HG03571 (cell line): ENCODE data around the gene BRD1.
A peak's percentile ranks its signal among the peaks of the same experiment; 100 is the strongest.
"Not testable (repeated sequence)": the region's sequence is repeated elsewhere in the genome, so short reads cannot be mapped to it uniquely, and the experiment has no call there.

ENCODE experiments used
- ATAC-seq: cut with Tn5 transposase; IDR thresholded peaks from one replicate; pipeline ENCODE4 v1.9.1; 2021; ENCODE audit not compliant: unreplicated experiment

The BRD1 gene

DNA sequence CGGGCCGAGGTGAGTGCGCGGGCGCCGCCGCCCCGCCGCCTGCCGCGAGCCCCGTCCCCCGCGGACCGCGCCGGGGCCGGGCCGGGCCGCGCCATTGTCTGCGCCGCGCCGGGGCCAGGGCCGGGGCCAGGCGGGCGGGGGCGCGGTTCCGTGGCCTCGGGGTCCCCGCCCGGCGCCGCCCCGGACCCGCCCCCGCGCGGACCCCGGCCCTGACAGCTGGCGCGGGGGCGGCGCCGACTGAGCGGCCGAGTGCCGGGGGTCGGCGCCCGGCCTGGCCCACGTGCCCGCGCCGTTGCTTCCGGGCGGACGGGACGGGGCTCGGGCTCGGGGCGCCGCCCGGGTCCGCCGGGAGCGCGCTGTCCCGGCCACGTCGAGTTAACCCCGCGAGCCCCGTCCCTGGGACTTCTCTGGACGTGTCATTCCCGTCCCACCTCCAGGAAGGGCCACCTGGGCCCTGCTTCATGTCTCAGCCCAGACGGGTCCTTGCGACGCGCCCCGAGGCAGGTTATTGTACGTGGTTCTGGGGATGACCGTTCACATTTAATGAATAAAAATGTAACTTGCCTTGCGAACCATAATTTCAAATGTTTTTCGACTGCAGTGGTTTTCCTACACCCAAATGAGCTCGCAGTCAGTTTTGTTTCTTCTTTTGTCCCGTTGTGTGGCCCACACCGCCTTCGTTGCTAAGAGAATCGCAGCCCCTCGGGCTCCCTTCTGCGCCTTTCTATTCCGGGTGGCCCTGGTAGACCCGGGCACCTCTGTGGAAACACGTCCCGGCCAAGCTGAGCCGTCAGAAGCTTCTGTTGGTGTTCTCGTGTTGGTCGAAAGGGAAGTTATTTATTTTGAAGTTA is 26.5 kb upstream of the BRD1 start:
- ATAC-seq = peak; percentile 19

- peak; percentile 72 for ATAC-seq
Measured at GRCh38 chr22:49852898-49853894, 25.5 kb upstream of the BRD1 start, which contains the start of gene ZBED4. Gene ZBED4 (plus strand): TSS chr22:49853844. CDS start chr22:49883663, 29,819 bp downstream.

DNA sequence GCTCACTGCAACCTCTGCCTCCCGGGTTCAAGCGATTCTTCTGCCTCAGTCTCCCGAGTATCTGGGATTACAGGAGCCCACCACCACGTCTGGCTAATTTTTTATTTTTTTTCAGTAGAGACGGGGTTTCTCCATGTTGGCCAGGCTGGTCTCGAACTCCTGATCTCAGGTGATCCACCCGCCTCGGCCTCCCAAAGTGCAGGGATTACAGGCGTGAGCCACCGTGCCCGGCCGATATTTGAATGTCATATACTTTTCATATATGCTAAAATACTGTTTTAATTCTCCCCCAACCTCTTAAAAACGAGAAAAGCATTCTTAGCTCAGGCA is 24.9 kb upstream of the BRD1 start:
- not testable (repeated sequence) for ATAC-seq

GRCh38 chr22:49850959-49851802 is 23.5 kb upstream of the BRD1 start:
- ATAC-seq = no peak

DNA sequence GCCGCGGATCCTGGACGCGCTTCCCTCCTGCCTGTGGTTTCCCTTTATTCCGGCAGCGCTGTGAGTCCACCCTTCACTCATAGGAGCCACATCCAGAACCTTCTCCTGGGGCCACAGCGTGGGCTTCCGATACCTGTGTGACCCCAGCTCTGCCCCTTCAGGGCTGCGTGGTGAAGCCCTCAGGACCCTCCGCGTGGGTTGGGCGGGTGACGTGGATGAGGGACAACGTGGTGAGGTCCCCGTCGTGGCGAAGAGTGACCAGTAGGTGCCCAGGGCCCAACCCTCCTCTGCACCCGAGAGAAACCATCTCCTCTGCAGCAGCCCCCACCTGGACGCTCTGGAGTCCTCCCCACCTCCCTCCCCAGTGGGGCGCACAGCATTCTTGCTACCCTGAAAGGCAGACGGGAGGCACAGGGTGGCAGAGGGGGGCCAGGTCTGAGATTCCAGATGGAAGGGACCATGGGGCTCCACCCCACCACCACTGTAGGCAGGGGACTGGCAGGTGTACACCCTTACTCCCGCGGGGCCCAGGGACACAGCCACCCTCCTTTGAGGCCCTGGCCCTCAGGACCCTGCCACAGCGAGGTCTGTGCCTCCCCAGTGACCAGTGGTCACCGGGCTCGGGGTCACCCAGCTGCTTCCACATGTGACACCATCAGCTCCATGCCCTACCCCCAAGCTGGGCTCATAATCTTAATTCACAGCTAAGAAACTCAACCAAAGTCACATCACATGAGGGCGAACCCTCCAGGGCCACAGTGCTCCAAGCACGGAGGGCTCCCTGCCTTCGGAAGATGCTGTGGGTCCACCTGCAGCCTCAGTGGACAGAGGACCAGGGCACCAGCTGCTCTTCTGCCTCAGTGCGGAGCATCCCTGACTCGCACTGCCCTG is 22.6 kb upstream of the BRD1 start:
- no peak for ATAC-seq

- no peak for ATAC-seq
Measured at GRCh38 chr22:49849161-49850020, 21.7 kb upstream of the BRD1 start.

DNA sequence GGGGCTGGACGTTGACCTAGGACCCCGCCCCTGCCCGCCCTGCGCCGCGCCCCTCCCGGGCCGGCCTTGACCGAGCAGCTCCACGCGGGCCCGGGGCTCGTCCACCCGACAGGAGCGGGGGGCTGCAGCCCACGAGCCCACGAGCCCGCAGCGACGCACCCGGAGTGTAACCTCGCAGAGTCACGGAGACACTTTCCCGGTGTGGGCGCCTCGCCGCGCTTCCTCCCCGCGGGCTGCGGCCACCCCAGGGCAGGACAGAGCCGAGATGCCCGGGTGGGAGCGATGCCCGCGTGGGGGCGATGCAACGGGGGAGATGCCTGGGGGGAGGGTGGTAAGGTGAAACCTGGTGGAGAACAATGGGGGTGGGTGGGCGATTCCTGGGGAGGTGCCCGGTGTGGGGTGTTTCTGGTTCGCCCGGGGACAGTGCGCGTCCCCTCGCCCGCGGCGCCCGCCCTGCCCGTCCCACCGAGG is 21.1 kb upstream of the BRD1 start:
- ATAC-seq = no peak

GRCh38 chr22:49847751-49848689 is 20.3 kb upstream of the BRD1 start:
- ATAC-seq = no peak

DNA sequence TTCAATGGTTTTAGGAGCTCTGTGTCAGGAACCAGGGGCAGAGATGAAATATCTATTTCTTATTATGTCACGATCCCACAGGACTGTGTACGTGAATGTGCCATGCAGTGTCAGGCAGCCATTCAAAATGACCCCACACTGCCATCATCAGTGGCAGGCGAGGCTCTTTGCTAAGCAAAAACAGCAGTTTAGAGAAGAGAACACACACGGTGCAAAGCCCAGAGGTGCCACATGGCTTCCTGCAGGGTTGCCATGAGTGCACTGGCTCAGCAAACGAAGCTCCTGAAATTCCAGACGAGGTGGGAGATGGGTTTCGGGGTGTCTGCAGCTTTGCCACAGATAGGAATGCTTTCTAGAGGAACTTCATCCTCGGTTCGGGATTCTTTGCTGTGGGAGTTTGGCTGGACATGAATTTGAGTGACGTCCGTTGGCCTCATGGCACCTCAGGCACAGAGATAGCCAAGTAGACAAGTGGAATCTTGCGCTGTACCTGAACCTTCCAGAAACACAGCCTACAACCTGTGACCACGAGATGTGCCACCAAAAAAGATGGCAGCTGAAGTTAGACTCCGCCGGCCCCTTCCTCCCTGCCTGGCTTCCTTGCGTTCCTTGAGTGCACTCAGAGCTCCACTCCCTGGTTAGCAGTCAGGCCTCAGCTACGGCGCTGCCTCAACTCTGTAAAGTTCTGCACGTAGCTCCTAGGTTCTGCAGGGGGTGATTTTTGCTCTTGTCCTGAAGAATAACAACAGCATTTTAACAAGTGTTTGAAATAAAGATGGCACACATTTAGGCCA is 18.2 kb upstream of the BRD1 start:
- no peak for ATAC-seq

GRCh38 chr22:49845241-49845640 is 17.6 kb upstream of the BRD1 start:
- no peak for ATAC-seq

DNA sequence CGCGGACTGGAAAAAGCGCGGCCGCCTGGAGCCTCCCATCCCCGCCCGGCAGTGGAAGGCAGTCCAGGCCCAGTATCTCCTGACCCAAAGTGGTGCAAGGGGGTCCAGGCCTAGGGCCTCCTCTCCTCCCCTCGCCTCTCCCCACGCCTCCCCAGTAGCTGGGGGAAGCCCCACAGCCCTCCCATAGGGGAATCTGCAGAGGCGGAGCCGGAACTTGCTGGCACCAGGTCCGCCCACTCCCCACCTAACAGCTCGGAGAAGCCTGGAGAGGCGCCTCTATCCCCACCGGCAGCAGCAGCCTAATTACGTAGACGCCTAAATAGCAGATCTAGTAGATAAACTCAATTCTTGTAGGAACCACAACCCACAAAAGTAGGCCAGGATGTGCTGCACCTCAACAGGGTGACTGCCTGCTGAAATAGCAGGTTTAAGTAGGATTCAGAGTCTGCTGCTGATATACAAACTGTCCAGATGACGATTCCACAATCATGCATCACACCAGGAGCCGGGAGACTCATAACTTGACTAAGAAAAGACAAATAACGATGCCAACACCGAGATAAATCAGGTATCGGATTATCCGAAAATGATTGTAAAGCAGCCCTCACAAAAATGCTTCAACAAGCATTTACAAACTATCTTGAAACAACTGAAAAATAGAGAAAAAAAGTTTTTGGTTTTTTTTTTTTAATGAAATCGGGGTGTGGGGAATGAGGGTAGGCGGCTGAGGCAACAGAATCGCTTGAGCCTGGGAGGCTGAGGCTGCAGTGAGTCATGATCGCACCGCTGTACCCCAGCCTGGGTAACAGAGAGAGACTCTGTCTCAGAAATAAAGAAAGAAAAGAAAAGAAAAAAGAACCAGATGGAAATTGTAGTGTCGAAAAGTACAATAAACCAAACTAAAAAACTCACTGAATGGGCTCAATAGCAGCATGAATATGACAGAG is 11.4 kb upstream of the BRD1 start:
- no peak for ATAC-seq

DNA sequence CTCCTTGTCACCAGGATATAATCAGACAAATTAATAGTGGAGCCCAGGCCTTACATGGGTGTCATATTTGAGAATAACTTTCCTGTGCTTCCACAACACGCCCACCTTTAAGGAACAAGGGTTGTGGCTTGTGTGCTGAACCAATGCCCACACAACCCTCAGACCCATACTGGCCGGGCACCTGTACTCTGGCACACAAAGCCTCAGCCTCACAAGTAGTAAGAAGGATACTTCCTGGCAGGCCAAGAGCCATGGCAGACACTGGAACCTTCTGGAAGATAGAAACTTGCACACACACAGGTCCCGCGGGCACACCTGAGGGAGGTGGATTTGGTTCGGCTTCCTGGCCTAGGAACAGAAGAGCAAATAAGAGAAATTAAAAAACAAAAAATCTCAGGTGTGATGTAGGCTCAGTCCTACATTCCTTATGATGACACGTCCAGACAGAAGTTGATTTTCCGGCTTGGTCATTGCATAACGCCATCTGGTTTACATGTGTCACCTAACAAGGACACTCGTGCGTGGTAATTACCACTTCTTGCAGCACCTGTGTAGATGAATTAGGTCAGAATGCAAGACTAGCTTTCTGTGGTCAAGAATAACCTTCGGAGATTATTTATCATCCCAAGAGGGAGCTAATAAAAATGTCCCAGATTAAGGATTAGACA is 5.8 kb upstream of the BRD1 start:
- no peak for ATAC-seq

- ATAC-seq = no peak
Measured at GRCh38 chr22:49829044-49829853, 1.6 kb upstream of the BRD1 start.

- no peak for ATAC-seq
Measured at GRCh38 chr22:49828599-49828965, 909 bp upstream of the BRD1 start.
